ENCODE results near the gene TMEM158. TPM values are rescaled to one million over a fixed set of nuclear protein-coding genes. Genes with fewer than 3 reads are reported as not detected.

The TMEM158 gene
- total RNA-seq, 1 donor from 2014 or later: 0.85 TPM

GRCh38 chr3:45198264-45199260 is 27.5 kb downstream of the TMEM158 start:
- no peak for DNase-seq

DNA sequence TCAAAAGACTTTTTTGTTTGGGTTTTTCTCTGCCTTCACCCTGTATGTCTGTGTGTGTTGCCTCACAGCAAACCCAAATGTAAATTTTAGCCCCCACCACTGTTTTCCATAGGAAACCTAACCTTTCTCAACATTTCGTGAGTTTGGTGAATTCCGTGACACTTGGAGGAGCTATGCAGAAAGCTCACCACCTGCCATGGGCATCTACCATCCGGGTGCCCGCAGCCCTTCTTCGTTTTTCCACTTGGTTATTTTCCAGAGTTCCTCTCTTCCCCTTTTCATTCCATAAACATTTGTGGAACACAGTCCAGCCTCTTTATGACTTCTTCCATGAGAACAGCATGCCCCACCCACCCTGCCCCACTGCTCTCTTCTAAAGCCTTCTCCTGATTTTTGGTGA is 31.3 kb downstream of the TMEM158 start:
- DNase-seq: no peak

- no peak for DNase-seq
Observed at GRCh38 chr3:45191924-45192417, 34.1 kb downstream of the TMEM158 start.

GRCh38 chr3:45191424-45191823 is 34.7 kb downstream of the TMEM158 start:
- DNase-seq: no peak

GRCh38 chr3:45188719-45189659 is 37.1 kb downstream of the TMEM158 start:
- DNase-seq: no peak

GRCh38 chr3:45187694-45188141 is 38.4 kb downstream of the TMEM158 start:
- no peak for DNase-seq

DNA sequence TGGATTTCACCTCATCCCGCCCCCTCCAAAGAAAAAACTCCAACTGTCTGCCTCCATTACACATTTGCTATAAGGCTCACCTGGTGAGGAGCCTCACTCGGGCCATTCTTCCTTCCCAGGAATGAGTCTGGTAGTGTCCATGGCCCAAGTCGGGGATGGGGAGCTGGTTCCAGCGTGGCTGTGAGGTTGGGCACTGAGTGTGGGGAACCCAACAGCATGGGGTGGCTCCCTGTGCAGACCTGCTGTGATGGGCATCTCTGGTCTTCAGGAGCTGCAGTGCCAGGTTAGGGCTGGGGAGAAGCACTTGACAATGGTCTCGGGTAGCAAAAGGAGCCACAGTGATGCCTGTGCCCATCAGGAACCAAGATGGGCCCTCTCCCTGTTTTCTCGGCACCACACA is 39.2 kb downstream of the TMEM158 start:
- no peak for DNase-seq

- DNase-seq: no peak
Observed at GRCh38 chr3:45185461-45185860, 40.6 kb downstream of the TMEM158 start.

DNA sequence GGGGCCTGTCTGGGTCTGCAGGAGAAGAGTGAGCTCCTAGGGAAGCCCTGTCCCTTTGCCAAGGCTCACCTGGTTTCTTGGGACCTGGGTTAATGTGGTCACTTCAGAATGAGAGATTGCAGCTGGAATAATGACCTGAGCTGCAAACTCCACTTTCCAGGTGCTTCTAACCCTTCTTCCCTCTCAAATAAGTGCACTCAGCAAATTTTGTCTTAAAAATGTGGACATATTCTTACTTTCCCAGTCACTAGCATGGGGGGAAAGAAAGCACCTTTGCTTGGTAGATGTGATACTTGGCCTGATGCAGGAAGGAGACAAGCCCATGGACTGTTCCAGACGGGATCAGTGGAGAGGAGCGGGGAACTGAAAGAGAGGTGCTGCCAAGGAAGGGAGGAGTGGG is 41.0 kb downstream of the TMEM158 start:
- no peak for DNase-seq

DNA sequence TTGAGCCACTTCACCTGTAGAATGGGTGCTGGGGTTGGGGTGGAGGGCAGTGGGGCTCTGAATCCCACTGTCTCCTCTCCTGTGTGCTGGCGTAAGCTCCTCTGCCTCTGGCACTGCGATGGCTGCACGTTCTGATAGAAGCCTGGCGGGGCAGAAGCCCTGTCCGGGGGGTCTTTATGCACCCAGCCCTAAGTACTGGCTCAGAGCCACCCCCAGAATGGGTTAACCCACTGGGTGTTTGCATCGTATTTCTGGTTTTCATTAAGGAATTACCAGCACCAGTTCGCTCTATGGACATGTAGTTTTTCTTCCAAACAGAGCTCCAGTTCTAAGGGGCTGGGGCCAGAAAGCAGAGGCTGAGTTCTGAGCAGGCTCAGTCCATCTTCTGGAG is 42.2 kb downstream of the TMEM158 start:
- no peak for DNase-seq

DNA sequence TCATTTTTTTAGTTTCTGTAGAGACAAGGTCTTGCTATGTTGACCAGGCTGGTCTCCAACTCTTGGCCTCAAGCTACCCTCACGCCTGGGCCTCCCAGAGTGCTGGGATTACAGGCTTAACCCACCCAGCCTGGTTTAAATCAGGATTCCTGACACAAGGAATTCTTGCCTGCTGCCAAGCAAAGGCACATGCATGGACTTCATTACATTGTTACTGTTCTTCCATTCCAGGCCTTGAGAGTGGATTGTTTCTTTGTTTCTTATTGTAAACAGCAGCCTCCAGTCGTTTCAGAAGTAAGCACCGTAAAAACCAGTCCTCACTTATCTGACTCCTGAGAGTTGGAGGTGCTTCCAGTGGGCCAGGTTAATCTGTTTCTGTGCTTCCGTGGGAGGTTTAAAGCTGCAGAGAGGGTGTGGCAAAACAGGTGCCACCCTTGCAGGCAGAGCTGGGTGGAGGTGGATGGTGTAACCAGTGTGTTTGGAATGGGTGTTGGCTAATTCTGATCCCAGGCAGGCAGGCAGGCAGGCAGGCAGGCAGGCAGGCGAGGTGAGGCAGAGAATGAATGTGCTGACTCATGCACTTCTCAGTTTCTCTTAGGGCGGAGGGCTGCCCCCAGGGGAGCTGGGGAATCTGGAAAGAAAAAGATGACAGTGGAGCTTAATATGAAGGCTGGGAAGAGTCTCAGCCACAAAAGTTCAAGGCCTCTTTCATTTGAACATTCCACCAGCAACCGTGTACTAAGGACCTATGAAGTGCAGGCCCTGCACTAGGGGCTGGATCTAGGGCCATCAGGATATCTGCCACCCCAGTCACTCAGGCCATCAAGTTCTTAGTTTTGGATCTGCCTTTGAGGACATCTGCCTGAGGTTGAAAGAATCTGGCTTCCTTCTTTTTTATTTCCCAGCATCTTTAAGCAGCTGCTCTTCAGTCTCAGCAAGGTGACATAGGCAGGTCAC is 42.9 kb downstream of the TMEM158 start:
- DNase-seq: no peak

DNA sequence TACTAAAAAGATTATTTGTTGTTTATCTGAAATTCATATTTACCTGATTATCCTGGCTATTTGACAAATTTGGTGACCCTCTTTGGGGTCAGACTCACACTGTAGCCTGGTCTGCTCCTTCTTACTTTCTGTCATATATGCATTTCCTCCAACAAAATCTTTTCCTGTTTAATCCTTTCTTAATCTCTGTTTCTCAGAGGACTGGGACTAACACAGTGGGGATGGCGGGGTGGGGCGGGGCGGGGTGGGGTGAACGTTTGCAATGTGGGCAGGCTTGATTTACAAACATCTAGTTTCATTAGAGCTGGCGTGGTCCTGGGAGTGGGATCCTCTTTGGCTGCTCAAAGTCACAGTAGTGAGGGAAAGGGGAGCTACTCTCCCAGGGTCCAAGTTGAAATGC is 44.6 kb downstream of the TMEM158 start:
- DNase-seq: no peak

DNA sequence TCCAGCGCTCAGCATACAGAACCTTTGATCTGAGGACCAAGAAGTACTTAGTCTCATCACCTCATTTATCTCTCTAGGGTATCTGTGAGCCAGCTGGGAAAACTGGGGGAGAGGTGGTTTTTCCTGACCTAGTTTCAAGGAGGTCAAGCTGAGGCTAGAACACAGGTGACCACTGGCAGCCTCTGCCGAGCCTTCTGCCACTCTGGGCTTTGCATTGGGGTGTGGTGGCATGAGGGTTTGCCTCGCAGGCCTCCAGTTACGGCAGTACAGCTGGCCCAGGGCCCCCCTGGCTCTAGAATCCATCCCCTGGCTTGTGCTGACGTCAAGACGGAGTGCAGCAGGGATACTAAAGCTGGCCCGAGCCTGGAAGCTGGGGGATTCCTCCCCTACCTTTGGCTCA is 45.2 kb downstream of the TMEM158 start:
- no peak for DNase-seq

- no peak for DNase-seq
Observed at GRCh38 chr3:45180051-45180450, 46.0 kb downstream of the TMEM158 start.

- no peak for DNase-seq
Observed at GRCh38 chr3:45179163-45179562, 46.9 kb downstream of the TMEM158 start.

GRCh38 chr3:45178183-45179023 is 47.7 kb downstream of the TMEM158 start:
- DNase-seq: no peak

GRCh38 chr3:45176912-45177311 is 49.2 kb downstream of the TMEM158 start:
- no peak for DNase-seq
